ENCODE results near the gene MAPK13. TPM values are rescaled to one million over a fixed set of nuclear protein-coding genes. Genes with fewer than 3 reads are reported as not detected.

Gene MAPK13
- total RNA-seq, 1 donor from 2014 or later: 18.7 TPM

DNA sequence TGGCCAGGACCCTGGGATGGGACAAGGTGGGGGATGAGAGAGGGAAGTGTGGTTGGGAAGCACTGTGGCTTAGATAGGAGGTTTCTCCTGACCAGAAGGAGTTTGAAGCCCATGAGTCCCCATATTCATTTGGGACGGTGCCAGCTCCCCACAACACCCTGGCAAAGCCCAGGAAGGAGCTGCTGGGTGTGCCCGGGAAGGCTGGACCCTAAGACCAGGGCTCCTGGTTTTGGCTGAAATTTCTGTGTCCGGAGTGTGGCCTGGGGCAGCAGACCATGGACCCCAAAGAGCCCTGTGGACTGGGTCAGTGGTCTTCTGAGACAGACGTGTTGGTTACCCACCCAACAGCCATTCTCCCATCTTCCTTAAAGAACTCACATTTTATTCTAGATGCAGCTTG, 15.2 kb downstream of the MAPK13 start:
- intact Hi-C loops (cut with micrococcal nuclease): no loop called here

DNA sequence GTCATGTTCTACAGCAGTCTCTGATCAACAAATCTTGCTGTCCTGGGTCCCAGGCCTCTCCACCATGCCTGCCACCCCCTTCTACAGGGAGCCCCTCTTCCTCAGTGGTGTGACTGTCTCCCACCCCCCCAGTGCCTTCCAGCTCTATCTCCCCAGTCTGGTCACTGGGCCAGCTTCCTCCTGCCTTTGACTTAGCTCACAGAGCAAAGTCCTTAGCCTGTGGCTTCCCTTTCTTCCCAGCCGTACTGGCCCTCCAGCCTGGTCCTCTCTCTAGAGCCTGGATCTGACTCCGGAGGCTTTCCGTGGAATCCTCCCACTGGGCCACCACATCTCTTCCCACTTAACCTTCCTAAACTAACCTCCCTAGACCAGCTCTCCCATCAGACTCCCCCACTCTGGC, 17.0 kb downstream of the MAPK13 start:
- intact Hi-C loops (cut with micrococcal nuclease): no loop called here

DNA sequence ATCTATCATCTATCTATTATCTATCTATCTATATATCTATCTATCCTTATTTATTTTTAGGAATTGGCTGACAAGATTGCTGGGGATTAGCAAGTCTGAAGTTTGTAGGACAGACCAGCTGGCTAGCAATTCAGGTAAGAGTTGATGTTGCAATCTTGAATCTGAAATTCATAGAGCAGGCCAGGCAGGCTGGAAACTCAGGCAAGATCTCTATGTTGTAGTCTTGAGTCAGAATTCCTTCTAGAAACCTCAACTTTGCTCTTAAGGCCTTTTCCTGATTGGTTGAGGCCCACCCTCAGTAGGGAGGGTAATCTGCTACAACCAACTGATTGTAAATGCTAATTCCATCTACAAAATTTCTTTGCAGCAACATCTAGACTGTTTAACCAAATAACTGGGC, 19.2 kb downstream of the MAPK13 start:
- intact Hi-C loops (cut with micrococcal nuclease): no loop called here

DNA sequence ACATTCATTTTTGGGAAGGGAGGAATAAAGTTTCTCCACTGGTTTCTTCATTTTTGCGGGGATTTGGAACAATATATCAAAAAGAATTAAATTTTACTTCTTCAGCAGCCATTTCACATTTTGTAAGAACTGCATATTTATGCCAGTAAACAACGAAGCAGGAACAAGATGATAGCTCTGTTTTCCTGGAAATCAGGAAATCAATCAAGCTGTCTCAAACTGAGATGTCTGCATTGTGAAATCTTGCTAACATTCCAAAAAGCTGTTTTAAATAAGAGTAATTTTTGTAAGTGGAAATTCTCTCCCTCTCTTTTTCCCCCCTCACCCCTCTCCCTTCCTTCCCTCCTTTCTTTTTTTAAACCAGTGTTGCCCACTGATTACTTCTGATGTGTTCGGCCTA, 20.0 kb downstream of the MAPK13 start:
- intact Hi-C loops (cut with micrococcal nuclease): no loop called here

DNA sequence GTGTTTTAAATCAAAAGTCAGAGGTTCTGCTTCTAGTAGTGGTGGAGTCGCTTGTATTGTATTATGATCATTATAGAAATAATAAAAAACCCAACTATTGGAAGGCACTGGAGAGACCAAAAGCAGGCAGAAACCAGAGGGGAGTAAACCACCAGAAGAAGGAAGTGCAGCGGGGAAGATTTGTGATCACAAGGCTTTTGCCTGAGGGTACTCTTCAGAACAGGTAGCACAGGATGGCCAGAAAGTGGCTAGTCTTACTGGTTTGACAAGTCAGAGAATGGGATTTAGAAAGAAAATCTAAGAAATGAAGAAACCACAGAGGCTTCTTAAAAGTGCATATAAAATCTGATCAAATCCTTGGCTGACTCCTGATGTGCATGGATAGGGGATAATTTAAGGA, 24.0 kb downstream of the MAPK13 start:
- intact Hi-C loops (cut with micrococcal nuclease): no loop called here

DNA sequence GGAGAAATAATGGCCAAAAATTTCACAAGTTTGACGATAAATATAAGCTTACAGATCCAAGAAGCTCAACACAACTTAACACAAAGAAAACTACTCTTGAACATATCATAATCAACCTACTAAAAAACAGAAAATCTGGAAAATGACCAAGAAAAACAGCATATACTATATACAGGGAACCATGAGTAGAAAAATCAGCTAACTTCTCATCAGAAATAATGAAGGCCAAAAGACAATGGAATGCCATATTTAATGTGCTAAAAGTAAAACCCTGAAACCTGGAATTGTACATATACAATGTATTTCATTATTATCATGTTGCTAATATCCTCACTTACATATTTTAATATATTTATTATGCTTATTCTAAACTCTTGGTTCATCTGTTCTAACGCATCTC, 25.3 kb downstream of the MAPK13 start:
- intact Hi-C loops (cut with micrococcal nuclease): no loop called here

DNA sequence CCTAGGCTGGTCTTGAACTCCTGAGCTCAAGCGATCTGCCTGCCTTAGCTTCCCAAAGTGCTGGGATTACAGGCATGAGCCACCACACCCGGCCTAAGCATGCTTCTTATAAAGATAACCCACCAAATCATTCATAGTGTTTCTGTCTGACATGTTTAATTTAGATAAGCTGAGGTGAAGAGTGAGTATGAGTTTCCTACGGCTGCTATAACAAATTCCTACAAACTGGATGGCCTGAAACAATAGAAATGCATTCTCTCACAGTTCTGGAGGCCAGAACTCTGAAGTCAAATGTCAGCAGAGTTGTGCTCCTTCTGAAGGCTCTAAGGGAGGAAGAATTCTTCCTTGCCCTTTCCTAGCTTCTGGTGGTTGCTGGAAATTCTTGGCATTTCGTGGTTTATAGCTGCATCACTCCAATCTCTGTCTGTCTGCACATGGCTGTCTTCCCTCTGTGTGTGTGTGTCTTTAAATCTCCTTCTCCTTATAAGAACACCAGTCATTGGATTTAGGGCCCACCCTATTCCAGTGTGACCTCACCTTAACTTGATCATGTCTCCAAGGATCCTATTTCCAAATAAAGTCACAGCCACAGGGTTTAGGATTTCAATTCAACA, 29.9 kb downstream of the MAPK13 start:
- intact Hi-C loops (cut with micrococcal nuclease): no loop called here

DNA sequence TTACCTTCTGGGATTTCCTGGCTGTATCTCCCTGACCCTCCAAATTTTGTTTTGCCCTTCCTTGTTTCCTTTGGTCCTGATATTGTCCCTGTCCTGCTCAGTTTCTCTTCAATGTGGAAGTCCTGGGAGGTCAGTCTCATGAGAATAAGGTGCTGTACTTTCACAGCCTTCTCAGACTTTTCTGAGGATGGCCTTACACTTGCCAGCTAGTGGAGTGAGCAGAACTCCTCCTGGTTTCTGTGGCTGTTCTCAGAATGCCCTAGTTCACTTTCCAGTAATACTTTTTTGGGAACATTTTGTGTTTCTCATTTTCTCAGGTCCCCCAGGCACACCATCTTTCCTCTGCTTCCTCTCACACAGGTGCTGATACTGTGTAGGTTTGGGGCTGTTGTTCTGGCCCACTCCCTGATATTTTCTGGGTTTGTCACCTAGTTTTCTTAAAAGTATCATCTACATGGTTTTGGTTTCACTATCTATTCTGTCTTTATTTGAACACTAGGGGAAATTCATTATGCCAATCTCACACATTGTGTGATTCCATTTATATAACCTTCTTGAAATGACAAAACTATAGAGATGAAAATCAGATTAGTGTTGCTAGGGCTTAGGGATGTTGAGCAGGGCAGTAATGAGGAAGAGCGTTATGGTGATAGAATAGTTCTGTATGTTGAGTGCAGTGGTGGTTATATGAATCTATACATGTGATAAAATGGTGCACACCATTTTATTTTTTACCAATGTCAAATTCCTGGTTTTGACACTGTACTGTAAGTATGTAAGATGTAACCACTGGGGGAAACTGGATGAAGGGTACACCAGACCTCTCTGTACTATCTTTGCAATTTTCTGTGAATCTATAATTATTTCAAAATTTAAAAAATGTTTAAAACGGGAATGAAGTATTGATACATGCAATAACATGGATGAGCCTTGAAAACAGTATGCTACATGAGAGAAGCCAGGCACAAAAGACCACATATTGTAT, 39.0 kb downstream of the MAPK13 start:
- intact Hi-C loops (cut with micrococcal nuclease): loop anchor here (1.0 kb wide), 1 partner anchor 38 kb away; no protein-coding TSS in a partner anchor

DNA sequence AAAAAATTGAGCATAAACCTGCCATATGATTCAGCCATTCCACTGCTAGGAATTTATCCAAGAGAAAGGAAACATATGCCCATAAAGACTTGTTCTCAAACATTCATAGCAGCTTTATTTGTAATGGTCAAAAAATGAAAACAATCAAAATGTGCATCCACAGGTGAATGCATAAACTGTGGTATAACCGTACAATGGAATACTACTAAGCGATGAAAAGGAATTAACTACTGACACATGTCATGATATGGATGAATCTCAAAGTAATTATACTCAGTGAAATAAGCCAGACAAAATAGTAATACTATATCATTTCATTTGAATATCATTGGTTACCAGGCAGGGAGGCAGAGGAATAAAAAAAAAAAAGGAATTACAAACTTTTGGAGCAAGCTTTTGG, 40.4 kb downstream of the MAPK13 start:
- intact Hi-C loops (cut with micrococcal nuclease): no loop called here

DNA sequence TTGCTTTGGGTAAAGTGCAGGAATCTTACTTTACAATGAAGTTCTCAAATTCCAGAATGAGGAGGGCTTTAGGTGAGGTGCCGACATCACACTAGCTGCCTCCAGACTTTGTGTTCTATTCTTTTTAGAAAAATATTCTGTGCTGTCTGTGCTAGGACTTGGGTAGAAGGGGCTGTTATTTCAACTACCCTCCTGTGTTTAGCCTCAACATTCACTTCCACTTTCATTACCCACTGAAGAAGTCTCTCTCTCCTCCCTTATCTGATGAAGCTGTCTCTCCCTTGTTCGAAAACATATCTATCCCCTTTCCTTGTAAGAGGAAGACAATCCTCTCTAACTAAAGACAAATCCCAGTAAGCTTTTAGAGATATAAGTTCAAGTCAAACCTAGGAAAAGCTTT, 41.3 kb downstream of the MAPK13 start:
- intact Hi-C loops (cut with micrococcal nuclease): no loop called here

DNA sequence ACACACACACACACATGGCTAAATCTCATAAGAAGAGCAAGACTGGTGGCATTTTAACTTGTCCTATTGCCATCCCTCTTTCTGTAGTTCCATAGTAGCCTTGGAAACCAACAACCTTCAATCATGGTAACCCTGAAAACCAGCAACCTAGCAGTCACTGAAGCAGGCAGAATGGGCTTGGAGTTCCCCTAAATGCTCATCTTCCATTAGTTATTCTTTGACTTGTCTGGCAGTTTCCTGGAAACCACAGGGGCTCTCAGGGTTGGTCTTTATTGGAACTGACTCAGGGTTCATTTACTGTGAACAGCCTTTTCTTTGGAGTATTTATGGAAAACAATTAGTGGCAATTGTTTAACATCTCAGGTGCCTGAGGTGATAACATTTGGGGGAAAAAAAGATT, 46.9 kb downstream of the MAPK13 start:
- intact Hi-C loops (cut with micrococcal nuclease): no loop called here

DNA sequence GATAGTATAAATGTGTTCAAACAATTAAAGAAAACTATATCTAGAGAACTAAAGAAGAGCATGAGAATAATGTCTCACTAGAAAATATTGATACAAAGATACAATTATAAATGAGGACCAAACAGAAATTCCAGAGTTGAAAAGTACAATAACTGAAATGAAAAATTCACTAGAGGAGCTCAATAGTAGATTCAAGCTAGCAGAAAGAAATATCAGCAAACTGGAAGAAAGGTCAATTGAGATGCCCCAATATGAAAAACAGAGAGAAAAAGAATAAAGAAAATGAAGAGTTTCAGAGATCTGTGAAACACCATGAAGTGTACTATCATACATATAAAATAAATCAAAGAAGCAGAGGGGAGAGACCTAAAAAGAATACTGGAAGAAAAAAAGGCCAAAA, 48.2 kb downstream of the MAPK13 start:
- intact Hi-C loops (cut with micrococcal nuclease): no loop called here

DNA sequence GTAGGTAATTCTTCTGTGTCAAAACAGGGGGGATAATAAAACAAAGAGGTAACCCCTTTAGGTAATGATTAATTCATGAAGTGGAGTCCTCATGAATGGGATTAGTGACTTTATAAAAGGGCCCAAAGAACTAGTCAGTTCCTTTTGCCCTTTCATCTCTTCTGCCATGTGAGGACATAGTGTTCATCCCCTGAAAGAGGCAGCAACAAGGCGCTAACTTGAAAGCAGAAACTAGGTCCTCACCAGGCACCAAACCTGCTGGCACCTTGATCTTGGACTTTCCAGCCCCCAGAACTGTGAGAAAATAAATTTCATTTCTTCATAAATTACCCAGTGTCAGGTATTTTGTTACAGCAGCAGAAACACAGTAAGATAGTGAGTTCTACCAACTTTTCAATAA, 49.8 kb downstream of the MAPK13 start:
- intact Hi-C loops (cut with micrococcal nuclease): no loop called here

DNA sequence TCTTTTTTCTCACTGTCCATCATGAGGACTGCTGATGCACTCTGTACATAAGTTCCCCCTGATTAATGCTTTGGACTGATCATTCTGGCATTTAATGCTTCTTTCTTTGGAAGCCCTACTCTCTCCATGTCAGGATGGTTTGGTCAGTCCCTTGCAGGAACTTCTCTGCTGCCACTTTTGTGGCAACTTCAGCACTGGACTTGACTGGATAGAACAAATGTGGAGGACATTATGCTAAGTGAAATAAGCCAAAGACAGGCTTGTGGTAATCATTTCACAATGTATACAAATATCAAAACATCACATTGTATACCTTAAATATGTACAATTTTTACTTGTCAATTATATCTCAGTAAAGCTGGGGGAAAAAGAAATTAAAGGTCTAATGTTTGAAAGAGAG, 54.0 kb downstream of the MAPK13 start:
- intact Hi-C loops (cut with micrococcal nuclease): no loop called here

DNA sequence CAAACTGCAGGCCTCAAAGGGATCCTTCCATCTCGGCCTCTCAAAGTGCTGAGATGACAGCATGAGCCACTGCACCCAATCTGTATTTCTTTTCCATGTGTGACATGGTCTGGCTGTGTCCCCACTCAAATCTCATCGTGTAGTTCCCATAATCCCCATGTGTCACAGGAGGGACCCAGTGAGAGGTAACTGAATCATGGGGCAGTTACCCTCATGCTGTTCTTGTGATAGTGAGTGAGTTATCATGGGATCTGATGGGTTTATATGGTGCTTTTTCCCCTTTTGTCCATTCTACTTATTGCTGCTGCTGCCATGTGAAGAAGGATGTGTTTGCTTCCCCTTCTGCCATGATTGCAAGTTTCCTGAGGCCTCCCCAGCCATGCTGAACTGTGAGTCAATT, 55.9 kb downstream of the MAPK13 start:
- intact Hi-C loops (cut with micrococcal nuclease): no loop called here

DNA sequence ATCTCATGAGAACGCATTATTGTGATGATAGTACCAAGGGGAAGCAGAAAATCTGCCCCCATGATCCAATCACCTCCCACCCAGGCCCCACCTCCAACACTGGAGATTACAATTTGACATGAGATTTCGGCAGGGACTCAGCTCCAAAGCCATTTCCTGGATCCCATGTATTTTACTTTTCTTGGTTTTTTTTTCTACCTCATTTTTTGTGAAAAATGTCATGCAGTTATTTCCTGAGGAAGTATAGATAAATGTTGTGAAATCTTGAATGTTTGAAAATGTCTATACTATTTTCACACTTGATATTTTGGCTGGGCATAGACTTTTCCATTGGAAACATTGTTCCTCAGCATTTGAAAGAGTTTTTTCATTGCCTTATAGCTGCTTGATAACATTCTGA, 57.1 kb downstream of the MAPK13 start:
- intact Hi-C loops (cut with micrococcal nuclease): no loop called here

Other genes with a start within 250 kb of the MAPK13 start
- gene SRPK1, start 209.4 kb upstream of the MAPK13 start, total RNA-seq: 89.4 and 94.3 TPM in 2 replicates
- gene SLC26A8, start 105.9 kb upstream of the MAPK13 start, total RNA-seq: not detected in 2 replicates
- gene MAPK14, start 102.7 kb upstream of the MAPK13 start, total RNA-seq: 59.7 and 62.1 TPM in 2 replicates
- 22.0 and 24.9 TPM in 2 replicates for gene BRPF3, start 66.2 kb downstream of the MAPK13 start, total RNA-seq
- gene PNPLA1, start 139.5 kb downstream of the MAPK13 start, total RNA-seq: not detected in 2 replicates
- gene BNIP5, start 206.4 kb downstream of the MAPK13 start, total RNA-seq: not detected in 2 replicates

Data from T-helper 2 cell treated with Interferon-gamma antibody and Interleukin-4, amounts not matched to agents 100 ng/mL and 5 ng/mL, for 36 hours (primary cell).